Measurements from ENCODE around the gene GINS2. TPM values are rescaled to one million over a fixed set of nuclear protein-coding genes. Genes with fewer than 3 reads are reported as not detected.

Gene GINS2
- total and polyA plus RNA-seq, 12 donors, result 0.06 to 7.5 (median 1.5) TPM

- intact Hi-C loops (cut with DNase I), result loop anchor here (5.0 to 10.0 kb wide), 4 partner anchors 54 to 442 kb away; no protein-coding TSS in a partner anchor
- Histone ChIP-seq H3K36me3 (replicated peaks in 1 of 2) (no peaks in the 10 kb centered on the region), H3K4me1 (replicated peaks in 1 of 2) (peaks cover 0 to 5% of the 10 kb centered on the region in 2 donors), H3K27ac (peak overlapping the region in 1 of 5 donors; percentile 8), H3K27me3 (no peaks in the 10 kb centered on the region), H3K4me3 (no peak overlapping the region), H3K9me3 (replicated peaks in 1 of 3) (no peaks in the 10 kb centered on the region)
- TF ChIP-seq CTCF (IDR thresholded peaks at IDR 0.05), result no peak
- no peak for TF ChIP-seq POLR2A (IDR thresholded peaks at IDR 0.05)
- DNase-seq, result no peak
- WGBS, 4 donors, result 54 to 74% (median 62%) methylated on average over 3 of the region's 3 CpGs
These were observed 27.9 kb upstream of the GINS2 start for GRCh38 chr16:85716680-85717038.

- no peaks in the 10 kb centered on the region for H3K9me3 ChIP-seq (replicated peaks in 1 of 3)
- no peak for TF ChIP-seq CTCF (IDR thresholded peaks at IDR 0.05)
- no peak for TF ChIP-seq POLR2A (IDR thresholded peaks at IDR 0.05)
- intact Hi-C loops (cut with DNase I), result loop anchor here (5.0 to 10.0 kb wide), 4 partner anchors 54 to 441 kb away; no protein-coding TSS in a partner anchor
- no peak overlapping the region for H3K4me3 ChIP-seq
- H3K27ac ChIP-seq, result peak overlapping the region in 1 of 5 donors; percentile 8
- H3K4me1 ChIP-seq (replicated peaks in 1 of 2), result peaks cover 0 to 5% of the 10 kb centered on the region in 2 donors
- DNase-seq, result no peak
- 29 to 47% (median 40%) methylated on average over 9 of the region's 9 CpGs for WGBS, 4 donors
- no peaks in the 10 kb centered on the region for H3K27me3 ChIP-seq
- H3K36me3 ChIP-seq (replicated peaks in 1 of 2), result no peaks in the 10 kb centered on the region
These were observed 27.4 kb upstream of the GINS2 start for GRCh38 chr16:85716022-85716679.

- no peaks in the 10 kb centered on the region for H3K27me3 ChIP-seq
- no peak for DNase-seq
- intact Hi-C loops (cut with DNase I), result loop anchor here (5.0 to 10.0 kb wide), 4 partner anchors 53 to 441 kb away; no protein-coding TSS in a partner anchor
- TF ChIP-seq POLR2A (IDR thresholded peaks at IDR 0.05) (no peak), CTCF (IDR thresholded peaks at IDR 0.05) (no peak)
- WGBS, 4 donors, result 53 to 67% (median 58%) methylated on average over 17 to 22 of the region's 22 CpGs
- H3K27ac ChIP-seq, result no peak overlapping the region
- no peaks in the 10 kb centered on the region for H3K9me3 ChIP-seq (replicated peaks in 1 of 3)
- no peak overlapping the region for H3K4me3 ChIP-seq
- H3K4me1 ChIP-seq (replicated peaks in 1 of 2), result peaks cover 0 to 5% of the 10 kb centered on the region in 2 donors
- no peaks in the 10 kb centered on the region for H3K36me3 ChIP-seq (replicated peaks in 1 of 2)
These were observed 26.6 kb upstream of the GINS2 start for GRCh38 chr16:85715169-85716021.

- H3K36me3 ChIP-seq (replicated peaks in 1 of 2), result no peaks in the 10 kb centered on the region
- no peaks in the 10 kb centered on the region for H3K9me3 ChIP-seq (replicated peaks in 1 of 3)
- no peaks in the 10 kb centered on the region for H3K27me3 ChIP-seq
- no peak overlapping the region for H3K27ac ChIP-seq
- WGBS, 4 donors, result 41 to 80% (median 50%) methylated on average over 2 to 9 of the region's 9 CpGs
- DNase-seq, result no peak
- no peak for TF ChIP-seq POLR2A (IDR thresholded peaks at IDR 0.05)
- no peak for TF ChIP-seq CTCF (IDR thresholded peaks at IDR 0.05)
- H3K4me1 ChIP-seq (replicated peaks in 1 of 2), result peaks cover 0 to 5% of the 10 kb centered on the region in 2 donors
- intact Hi-C loops (cut with DNase I), result loop anchor here in 1 of 2 donors (10.0 kb wide), 2 partner anchors 318 to 438 kb away; no protein-coding TSS in a partner anchor
- H3K4me3 ChIP-seq, result no peak overlapping the region
These were observed 24.0 kb upstream of the GINS2 start for GRCh38 chr16:85712801-85713200.

All from adrenal gland (tissue), 12 donors.